Aortic smooth muscle cell (primary cell): ENCODE data around the gene SFR1. TPM values are rescaled to one million over a fixed set of nuclear protein-coding genes. Genes with fewer than 3 reads are reported as not detected.

Experiments used
- total RNA-seq: library from RNA; depleted of rRNA; stranded (reverse); fragments of >200 nt; gene quantifications from 2 replicates; pipeline ENCODE4 v1.2.3, GENCODE V29; 2014

The SFR1 gene, protein sequence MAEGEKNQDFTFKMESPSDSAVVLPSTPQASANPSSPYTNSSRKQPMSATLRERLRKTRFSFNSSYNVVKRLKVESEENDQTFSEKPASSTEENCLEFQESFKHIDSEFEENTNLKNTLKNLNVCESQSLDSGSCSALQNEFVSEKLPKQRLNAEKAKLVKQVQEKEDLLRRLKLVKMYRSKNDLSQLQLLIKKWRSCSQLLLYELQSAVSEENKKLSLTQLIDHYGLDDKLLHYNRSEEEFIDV
- 15.9 and 23.6 TPM in 2 replicates for total RNA-seq

DNA sequence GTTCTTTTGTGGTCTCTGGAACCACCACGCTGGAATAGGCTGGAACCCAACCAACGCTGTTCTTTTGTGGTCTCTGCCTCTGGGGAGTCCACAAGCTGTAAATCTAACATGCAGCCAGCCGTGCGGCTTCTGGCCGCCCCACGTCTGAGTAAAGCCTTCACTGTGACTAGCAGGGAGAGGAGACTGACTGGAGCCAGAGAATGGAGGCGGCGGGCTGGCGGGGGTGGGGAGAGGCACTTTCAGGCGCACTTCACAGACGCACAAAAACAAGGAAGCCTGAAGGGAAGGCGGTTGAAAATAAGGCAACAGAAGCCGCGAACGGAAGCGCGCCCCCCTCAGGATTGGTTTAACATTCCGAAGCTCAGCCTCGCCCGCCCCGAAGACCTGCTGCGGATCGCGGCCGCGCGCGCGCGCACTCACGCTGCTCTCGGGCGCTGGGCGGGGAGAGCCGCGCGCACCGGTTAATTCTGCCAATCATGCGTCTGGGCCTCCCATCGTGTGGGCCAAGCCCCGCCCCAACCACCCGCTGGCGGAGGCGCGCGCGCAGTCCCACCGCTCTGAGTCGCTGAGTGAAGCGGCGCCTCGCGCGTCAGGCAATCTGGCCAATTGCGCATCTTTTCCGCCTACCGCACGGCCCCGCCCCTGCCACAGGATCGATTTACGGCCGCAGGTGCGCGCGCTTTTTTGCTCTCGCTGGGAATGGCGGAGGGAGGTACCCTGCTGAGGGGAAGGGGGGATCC is at the start of gene SFR1:
TSS of gene SFR1 (plus strand) at position 687 of the 740 bp plus-strand sequence. CDS start at position 700, 13 bp downstream.

DNA sequence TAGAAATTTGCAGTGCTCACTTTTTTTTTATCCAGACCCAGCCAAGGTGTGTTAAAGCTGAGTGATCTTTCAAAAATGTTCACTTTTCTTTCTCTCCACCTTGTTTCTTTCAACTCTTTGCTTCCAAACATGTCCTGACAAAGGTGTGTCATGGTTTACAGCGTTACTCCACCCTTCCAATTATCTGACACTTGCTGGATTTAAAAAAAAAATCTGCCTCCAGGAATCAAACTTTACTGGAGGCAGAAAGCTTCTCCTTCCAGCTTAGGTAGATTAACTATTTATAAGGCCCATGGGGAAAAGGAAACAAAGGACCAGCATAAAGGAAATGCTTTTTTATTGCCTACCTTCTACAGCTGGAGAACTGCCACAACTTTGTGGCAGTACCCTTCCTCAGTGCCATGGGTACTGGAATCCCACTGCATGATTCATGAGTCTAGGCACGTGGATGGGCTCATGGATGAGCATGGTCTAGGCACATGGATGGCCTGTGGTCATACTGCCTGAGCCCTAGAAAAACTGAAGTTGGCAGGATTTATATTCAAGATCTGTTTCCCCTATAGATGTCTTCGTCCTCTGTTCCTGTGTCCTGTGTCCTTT is 36.1 kb upstream of the SFR1 start, which contains the start of gene COL17A1:
TSS of gene COL17A1 (minus strand) at position 80 of the 600 bp plus-strand sequence. CDS start 5,207 bp downstream, outside the sequence.

Other genes with a start within 250 kb of the SFR1 start
- 50.6 and 53.7 TPM in 2 replicates for gene STN1, start 204.0 kb upstream of the SFR1 start, total RNA-seq
- gene SLK, start 155.0 kb upstream of the SFR1 start, total RNA-seq, result 107 and 113 TPM in 2 replicates
- 1.3 and 1.4 TPM in 2 replicates for gene COL17A1, start 36.3 kb upstream of the SFR1 start, total RNA-seq
- 0.31 and 0.53 TPM in 2 replicates for gene CFAP43, start 110.2 kb downstream of the SFR1 start, total RNA-seq
- gene GSTO1, start 132.7 kb downstream of the SFR1 start, total RNA-seq, result 230 and 354 TPM in 2 replicates
- gene GSTO2, start 147.0 kb downstream of the SFR1 start, total RNA-seq, result 3.4 and 3.6 TPM in 2 replicates
- 12.6 and 25.4 TPM in 2 replicates for gene ITPRIP, start 216.3 kb downstream of the SFR1 start, total RNA-seq
- gene CFAP58, start 231.7 kb downstream of the SFR1 start, total RNA-seq, result 0.99 and 1.2 TPM in 2 replicates